Putamen (tissue), 1 donor: Measurements from ENCODE around the gene SND1.
A peak's percentile ranks its signal among the peaks of the same experiment; 100 is the strongest.

Experiments used
- DNase-seq: peaks from one replicate; pipeline ENCODE4 v3.0.0-alpha.2; 2016; ENCODE audit warnings: low spot score

Gene SND1

DNA sequence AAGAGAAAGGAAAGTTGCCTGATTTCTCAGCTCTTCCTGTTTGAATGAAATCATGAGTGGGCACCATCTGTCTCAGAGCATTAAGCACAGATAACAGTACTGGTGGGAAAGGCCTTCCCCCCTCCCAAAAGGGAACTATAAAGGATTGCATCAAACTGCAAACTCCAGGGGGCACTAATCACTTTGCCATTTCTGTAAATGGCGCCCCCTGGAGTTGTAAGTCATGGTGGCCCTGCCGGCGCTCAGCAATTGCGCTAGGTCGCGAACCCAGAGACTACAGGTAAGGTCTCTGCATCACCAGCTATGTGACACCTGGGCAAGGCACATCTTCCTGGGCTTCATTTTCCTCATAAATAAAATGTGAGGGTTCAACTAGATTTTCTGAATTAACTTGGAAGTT lies 368.2 kb downstream of the SND1 start:
- DNase-seq: no peak

DNA sequence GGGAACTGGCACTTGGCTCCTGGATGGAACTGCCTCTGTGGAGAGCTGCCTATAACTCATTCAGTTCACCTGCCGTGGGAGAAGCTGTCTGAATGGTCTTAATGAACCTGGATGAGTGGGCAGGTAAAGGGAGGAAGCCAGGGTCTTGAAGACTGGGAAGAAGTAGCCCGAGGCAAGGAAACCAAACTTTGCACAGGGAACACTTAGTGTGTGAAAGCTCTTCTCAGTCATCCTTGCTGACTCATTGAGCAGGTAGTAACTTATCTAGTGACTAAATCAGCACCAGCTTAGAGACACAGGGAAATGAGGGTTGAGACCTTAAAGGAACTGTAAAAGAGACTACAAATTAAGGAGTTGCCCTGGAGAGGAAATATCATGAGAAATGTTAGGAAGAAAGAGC lies 369.4 kb downstream of the SND1 start:
- DNase-seq: no peak

DNA sequence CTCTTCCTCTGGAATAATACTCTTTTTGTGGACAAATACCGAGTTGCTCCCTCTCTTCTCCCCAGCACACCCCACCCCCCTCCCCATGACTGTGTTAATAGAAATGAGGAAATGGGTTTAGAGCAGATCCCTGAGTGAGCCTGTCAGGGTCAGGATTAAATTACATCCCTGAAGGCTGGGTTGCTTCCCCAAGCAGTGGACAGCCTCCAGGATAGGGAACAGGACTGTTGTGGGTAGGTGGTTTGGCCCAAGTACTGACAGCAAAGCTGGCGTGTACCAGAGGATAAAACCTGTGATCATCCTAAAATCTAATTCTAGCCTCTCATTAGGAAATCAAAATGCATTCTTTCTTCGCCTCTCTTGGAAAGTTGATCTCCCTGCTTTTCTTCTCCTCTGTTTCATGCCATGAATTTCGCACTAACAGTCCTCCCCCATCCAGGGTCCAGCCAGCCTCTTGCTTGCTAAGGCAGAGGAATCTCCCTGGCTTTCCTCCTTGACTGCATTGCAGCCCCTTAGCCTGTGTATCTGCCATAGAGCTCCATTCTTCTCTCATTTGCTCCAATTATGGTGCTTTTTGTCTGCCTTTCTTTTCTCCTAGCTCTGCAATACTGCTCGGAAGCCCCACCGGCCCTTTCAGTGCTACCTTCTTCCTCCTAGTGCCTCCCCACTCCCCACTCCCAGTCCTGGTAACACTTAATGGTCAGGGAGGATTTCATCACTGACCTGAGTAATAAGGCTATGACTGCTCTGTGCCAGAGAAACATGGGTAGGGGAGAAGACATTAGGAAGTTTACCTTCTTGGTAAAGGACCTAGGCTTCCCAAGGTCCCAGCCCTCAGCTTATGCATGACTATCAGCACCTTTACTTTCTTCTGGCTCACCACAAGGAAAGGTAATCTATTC lies 370.9 kb downstream of the SND1 start:
- no peak for DNase-seq

DNA sequence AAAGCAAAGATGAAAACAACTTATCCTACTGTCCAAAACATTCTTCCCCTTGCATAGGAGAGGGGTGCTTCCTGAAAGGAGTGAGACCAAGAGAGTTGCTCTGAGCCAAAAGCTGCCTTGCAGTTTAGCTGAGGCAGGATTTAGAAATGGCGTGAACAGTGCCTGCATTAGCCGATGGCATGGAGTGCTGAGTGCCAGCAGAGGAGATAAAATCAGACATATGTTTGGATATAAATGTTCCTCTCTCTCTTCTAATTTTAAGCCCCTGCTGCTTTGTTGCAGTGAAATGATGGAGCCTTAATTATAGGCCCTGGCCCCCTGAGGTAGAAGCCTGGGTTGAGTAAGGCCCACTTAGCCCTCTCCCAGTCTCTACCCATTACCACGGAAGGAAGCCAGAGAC lies 372.2 kb downstream of the SND1 start:
- DNase-seq: no peak

DNA sequence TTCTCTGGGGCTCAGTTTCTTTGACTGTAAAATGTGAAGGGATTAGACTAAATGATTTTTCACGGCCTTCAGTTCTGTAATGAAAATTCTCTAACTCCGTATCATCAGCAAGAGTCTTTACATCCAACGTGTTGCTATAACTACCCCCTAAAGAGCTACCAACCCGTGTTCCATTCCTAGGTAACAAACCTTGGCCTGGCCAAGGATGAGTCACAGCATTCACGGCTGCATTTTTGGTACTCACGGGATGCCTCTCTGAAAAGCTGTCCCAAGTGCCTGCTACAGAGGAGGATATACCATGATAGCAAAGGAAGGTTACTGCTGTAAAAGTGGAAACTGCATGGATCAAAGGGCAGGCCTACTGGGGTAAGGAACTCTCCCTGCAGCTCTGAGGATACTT lies 373.4 kb downstream of the SND1 start:
- no peak for DNase-seq

DNA sequence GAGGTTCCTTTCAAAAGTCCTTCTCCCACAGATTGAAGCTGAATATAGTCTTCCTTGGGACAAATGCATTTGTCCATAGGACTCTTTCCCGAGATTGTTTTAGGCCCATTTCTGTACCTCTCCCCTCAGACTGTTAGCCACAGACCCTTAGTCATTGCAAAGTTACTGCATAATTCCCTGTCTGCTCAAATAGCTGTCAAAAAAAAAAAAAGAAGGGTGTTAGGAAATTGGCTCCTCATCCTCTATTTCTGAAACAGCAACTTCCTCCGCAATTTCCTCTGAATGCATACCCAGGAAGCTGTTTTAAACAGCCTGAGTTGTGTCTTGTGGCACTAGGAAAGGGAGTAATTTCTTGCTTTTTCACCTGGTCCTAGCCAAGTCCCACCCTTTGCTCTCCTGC lies 373.8 kb downstream of the SND1 start:
- no peak for DNase-seq

DNA sequence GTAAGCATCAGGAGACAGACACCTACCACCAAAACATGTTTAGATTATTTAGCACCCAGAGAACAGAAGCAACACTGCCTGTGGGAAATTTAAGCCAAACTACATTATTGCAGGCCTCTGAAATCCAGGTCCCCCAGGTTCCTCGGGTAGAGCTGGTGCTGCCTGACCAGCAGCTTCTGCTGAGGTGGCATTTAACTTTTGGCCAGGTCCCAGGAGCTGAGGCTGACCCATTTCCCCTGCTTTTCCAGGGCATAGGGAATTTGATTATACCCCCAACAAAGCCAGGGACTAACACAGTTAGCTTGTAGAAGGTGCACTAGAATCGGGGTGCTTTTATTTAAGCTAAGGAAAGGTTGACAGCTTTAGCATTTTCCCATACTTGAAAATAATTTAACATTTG lies 374.6 kb downstream of the SND1 start:
- no peak for DNase-seq

DNA sequence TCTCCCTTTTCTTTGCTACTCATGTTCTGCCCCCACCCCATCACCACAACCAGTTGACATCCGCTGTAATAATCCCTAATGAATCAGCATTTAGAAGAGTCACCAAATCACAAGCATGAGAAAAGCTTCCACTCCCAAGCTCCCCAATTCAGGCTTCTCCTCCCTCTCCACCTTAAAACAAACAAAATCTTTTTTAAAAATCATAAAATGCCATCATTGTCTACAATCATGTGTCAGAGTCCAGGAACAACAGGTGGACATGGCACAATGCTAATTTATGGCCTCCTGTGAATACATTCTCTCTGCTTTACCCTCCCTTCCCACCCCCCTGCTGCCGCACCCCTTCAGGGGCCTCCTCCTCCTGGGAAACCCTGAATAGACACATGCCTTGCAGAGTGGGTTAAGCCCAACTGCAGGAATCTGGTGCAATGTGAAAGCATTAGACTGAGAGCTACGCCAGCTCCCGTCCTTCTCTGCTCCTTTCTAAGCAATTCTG lies 375.5 kb downstream of the SND1 start:
- DNase-seq: no peak

DNA sequence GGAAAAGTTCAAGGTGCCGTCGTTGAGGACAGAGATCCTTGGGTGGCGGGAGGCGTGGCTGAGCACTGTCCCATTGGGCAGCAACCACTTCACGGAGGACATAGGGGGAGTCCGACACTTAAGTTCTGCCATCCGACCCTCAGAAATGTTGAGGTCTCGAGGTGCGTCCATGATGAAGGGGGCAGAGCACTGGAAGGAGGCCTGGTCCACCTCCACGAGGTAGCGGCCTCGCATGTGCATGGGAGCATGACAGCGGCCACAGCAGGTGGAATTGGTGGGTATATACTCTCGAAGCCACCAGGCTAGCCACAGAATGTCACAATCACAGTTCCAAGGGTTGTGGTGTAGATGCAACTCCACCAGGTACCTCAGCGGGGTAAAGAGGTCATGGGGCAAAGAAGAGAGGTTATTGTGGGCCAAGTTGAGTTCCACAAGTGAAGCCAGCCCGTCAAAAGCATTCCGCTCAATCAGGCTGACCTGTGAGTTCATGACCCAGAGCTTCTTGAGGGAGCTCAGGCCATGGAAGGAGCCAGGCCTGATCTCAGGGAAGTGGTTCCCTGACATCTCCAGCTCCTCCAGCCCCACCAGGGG lies 377.5 kb downstream of the SND1 start:
- DNase-seq: no peak

DNA sequence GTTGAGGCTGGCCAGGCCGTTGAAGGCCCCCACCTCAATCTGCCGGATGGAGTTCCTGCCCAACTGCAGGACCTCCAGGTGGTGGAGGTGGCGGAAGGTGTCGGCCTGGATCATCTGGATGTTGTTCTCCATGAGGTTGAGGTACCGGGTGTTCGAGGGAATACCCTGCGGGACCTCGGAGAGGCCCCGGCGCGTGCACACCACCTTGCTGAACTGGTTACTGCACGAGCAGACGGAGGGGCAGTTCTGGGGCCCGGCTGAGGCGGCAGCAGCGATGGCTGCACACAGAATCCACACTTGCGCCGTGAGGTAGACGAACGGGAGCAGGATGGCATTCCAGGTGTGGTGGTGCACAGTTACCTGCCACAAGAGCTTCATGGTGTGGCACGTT lies 378.3 kb downstream of the SND1 start:
- DNase-seq: no peak

DNA sequence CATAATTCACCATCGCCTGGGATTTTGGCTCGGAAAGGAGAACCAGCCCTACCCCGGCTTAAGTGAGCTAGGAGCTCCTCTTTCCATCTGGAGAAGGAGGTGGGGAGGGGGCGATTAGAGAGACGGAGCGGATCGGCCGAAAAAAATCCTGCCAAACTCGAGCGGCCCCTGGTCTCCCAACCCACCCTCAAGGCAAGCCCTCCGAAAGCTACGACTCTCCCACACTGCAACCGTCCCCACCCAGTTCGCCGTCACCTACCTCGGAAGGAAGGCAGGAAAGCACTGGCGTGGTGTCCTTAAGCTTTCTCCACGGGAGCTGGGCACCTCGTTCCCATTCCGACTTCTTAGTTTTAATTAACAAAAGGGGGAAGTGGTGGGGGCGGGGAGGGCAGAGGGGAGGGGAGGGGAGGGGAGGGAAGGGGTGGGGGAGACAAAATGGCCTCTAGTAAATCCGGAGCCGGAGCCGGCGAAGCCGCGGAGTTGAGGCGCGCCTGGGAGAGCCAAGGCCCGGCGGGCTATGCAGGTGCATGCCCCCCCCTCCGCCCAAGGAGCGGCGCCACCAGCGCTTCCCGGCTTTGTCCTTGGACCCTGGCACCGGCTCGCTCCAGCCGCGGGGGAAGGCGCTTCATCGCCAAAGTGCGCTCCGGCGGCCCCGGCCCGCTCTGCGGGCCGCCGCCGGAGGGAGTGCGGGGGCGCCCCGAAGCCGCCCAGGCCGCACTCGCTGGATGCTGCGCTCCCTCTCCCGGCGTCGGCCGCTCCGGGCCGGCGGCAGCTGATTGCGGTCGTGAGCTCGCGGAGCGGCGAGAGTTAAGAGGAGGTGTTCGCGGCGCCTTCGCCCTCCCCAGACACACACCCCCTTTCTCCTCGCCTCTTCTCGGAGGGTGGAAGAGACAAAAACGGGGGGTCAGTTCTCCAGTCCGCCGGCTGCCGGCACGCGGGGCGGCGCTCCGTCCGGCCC lies 378.9 kb downstream of the SND1 start, which contains the start of gene LRRC4:
Gene LRRC4, minus strand, starts transcription at position 784 of the 958 bp plus-strand sequence. CDS start 797 bp downstream, outside the sequence.
- DNase-seq: no peak

DNA sequence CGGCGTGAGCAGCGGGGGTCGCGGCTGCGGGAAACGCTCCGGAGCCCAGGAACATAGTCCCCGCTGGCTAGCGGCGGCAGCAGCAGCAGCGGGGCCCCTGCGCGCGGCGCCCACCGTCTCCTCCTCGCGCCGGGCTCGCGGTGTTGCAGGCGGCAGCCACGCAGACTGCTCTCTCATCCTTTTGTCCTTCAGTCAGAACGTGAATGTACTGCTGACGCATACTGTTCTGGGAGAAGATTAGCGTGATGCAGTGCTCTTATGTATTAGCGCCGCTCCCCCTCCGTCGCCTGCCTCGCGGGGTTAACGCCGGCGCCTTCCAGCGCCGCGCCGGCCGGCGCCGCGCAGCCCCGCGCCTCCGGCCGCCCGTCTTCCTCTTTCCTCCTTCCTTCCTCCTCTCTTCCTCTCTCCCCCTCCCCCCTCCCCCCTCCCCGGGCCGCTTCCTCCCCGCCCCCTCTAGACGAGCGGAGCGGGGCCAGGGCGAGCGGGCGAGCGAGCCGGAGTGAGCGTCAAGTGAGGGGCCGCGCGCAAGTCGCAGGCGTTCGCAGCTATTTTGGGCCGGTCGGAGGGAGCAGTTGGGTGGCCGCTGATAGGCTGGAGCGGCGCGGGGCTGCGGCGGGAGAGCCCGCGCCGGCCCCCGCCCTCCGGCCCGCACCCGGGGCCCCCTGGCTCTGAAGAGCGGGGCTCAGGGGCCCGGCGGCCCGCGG lies 380.1 kb downstream of the SND1 start:
- DNase-seq: no peak

DNA sequence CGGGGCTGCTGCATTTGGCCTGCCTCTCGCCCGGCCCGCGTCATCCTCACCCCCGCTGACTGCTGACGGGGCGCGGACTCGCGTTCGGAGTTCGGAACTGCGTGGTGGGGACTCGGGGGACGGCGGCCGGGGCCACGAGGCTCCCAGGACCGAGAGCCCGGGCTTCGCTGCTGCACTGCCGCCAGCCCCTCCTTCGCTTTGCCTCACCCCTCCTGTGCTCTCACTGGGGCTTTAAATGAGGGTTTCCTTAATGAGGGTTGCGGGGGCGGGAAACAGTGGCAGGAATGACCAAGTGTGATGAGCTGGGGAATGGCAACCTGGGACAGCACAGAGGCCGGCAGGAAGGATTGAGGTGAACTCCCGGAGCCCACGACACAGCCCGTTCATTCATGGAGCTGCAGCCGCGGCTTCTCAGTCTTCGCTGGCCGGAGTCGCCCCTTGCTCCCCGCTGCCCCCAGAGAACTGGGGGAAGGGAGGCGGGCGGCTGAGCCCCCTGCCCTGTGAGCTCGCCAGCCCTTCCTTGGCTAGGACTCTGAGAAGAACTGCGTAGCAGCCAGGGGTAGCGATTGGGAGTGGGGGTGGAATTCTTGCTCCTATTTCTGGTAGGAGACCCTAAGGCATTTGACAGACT lies 380.7 kb downstream of the SND1 start:
- DNase-seq: no peak

DNA sequence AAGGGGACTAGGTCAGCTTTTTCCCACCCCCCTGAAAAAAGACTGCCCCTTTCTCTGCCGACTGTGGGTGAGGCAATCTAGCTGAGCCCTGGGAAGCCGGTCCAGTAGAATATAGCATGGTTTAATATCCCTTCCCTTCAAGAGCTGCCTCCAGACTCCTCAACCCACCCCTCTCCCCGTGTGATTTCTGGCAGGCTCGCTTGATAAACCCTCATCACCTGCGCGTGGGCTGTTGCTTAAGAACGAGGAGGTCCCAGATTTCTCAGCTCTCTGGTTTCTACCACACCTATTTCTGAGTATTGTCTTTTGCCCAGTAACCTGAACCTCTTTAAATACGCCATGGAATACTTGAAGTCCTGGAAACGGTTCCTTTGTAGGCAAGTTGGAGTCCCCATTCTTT lies 381.3 kb downstream of the SND1 start:
- peak; percentile 63 for DNase-seq

DNA sequence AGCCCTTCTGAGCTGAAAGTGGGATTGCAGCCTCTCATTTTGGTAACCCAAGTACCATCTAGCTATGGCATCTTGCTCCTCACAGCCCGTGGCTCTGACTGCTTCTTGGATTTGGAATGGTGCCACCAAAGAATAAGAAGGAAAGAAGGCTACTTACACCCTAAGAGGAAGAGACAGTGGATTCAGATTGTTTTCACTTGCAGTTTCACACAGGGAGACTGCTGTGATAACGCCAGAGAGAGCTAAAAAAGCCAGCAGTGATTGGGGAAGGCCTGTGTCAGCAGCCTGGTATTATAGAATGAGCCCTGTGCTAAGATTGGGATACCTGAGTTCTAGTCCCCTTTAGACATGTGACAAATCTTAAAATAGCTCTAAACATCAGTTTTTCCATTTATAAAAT lies 382.8 kb downstream of the SND1 start:
- no peak for DNase-seq

DNA sequence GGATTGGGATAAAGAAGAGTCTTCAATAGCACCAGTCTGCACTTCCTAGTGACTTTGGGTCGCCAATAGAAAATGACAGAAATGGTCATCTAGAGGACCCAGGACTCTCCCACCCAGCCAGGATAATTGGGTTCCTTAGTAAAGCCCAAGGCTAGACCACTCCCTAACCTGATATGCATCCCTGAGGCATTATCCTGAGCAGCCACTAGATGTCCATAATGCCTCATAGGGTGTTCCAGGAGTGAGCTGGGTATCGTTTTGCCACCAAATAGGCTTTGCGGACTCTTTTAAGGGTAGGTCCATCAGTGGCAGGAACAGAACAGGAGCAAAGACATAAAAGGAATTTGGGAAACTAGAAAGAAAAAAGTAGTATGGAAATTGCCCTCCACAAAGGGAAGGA lies 383.7 kb downstream of the SND1 start:
- no peak for DNase-seq

DNA sequence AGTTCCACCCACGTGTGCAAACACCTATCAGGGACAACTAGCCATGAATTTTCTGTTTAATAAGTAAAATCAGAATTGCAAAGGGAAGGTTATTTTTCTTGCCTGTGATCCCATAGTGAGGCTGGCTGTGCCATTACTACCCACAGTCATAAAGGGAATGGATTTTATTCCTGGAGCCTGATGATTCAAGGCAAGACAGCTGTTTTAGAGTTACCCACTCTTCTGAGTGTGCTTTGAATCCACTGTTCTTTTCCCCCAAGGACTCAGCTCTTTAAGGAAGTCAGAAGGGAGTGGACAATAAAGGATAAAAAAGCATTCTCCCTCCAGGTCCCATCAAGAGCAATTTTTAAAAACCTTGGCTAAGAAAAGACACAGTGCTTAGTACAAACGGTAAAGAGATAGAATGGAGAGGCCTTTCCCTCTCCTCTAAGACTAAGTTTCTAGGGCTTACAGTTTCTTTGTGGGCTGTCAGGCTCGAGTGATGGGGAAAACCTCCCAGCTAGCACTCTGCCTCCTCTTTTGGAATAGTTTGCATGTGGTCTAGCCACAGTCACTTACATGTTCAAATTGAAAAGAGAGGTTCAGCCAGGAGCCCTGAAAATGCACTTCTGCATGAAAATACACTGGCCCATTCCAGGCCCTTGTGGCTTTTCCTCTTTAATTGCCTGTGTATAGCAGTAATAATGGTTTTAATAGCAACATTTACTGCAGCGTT lies 384.4 kb downstream of the SND1 start:
- DNase-seq: no peak

DNA sequence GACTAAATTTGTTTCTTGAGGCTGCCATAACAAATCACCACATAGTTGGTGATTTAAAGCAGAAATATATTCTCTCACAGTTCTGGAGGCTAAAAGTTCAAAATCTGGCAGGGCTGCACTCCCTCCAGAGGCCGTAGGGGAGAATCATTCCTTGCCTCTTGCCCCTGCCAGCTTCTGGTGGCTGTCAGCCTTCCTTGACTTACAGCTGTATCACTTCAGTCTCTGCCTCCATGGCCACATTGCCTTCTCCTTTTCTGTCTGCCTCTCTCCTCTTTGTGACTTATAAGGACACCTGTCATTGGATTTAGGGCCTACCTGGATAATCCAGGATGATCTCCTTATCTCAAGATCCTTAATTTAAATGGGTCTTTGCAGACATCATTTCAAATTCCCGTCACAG lies 385.1 kb downstream of the SND1 start:
- DNase-seq: no peak

DNA sequence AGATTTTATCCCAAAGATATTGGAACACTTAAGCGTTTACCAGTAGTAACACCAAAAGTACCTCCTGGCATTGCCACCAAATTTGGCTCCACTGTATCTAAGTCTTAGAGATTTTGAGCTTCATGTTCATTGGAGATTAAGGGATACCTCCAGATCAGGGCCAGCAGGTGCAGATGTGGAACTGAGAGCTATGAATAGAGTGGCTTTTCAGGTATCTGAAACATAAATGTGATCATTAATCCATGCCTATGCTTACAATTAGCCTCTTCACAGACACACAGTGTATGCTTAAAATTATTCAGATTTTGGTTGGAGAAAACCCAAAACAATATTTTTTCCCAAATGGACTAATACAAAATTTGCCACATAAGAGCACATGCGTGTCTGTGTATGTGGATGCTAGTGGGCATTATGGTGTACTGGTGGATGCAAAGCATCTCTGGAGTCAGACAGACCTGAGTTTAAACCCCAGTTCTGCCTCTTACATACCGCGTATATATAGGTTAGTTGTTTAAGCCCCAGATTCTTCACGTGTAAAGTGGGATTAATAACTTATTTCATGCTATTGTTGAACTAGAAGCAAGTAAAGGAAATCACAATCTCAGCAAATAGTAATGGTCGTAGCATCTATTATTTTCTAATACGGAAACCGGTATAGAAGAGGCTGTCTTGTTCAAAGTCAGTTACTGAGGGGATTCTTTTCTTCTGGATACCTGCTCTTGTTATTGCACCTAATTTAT lies 386.1 kb downstream of the SND1 start:
- DNase-seq: no peak

DNA sequence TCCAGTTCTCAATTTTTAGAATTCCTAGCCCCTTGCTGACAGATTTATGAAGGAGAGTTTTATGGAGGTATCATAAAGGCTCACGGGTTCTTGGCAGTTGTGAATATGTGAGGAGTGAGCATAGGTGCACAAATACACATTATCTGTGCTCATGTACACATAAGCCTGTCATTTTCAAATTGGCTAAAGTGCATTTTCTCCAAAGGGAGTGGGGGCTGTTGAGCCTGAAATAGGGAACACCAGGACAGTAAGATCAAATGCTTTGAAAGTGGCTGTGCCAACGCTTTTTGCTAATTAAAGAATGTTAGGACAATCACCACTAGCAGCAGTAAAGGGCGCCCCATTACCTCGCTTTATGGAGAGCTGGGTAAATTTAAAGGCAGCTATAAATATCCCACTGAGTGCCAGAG lies 387.6 kb downstream of the SND1 start:
- no peak for DNase-seq
